HG03469 (cell line): ENCODE data around the gene HOXA4.

Experiments used
- ATAC-seq: cut with Tn5 transposase; IDR thresholded peaks from one replicate; pipeline ENCODE4 v1.9.1; 2021; ENCODE audit warnings: mild to moderate bottlenecking, moderate library complexity, moderate number of reproducible peaks; ENCODE audit not compliant: unreplicated experiment

HOXA4 gene

DNA sequence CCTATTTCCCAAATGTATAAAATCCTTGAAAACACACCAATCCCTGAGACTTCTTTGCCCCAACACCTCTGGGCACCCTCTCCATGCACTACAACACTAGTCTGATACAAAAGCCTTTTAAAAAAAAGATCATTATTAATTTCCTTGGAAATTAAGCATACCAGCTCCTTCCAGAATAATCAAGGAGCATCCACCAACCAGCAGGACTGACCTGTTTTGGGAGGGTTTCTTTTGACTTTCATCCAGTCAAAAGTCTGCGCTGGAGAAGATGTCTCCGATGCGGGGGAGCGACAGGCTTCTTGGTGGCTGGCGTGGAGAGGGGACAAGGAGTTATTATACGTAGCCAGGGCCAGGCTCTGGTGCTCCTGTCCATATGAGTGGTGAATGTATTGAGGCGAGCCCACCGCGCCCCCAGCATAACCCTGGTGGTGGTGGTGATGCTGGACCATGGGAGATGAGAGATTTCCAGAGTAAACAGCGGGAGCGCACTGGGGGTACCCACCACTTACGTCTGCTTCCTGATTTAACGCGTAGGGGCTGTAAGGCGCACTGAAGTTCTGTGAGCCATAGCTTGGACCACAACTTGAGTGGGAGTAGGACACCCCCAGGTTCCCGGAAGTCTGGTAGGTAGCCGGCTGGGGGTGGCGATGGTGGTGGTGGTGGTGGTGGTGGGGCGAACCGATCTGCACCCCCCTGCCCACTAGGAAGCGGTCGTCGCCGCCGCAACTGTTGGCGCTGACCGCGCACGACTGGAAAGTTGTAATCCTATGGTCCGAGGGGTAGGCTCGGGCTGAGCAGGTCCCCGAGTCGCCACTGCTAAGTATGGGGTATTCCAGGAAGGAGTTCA lies 35.3 kb downstream of the HOXA4 start:
- ATAC-seq = no peak

DNA sequence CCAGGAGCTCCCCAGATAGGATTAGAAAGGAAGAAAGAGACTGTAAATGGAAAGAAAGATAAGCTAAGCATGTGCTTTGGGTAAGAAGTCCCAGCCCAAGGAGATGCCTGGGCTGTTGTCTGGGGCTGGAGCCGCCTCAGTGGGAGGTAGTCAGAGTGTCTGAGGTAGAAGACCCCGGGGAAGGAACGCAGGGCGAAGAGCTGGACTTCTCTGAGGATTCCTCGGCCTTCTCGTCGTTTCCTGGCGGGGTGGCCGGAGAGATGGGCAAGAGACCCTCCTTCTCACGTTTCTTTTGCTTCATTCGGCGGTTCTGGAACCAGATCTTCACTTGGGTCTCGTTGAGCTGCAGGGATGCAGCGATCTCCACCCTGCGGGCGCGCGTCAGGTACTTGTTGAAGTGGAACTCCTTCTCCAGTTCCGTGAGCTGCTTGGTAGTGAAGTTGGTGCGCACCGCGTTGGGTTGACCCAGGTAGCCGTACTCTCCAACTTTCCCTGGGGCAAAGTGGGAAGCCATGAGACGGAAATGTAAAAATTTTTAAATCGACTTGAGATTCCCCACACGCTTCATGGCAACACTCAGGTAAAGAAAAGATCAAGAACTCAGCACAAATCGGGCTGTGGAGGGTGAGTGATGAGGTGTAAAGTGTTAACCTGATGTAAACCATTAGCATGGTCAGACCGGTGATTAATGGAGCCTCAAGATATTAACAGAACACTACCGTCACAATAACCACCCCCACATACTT lies 36.1 kb downstream of the HOXA4 start:
- ATAC-seq = no peak

DNA sequence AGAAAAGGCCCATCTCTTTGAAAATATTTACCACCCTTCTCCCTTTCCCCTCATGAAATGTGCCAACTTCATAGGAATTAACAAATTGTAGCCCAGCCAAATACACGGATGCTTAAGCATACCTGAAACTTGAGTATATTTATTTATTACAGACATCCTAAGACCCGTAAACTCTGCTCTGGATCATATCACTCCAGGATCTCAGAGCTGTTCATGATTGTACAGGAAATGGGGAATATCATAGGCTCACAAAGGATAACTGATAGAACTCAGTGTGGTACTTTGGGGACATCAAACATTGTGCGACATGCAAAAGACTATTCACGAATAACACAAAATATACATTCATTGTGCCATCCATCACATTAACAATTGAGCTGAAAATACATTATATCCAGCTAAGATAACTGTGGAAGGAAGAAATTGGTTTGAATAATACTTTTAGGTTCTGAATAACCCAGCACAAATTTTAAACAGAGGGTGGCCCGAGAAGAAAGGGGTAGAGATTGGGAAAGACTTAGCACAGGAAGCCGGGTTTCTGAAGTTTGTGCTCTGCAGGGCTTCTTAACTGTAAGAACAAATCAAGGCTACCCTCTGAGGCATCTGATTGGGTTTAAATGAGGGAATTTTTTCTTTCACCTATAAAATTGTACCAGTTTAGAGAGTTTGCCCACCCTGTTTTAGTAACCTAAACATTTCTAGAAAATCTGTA lies 37.2 kb downstream of the HOXA4 start:
- ATAC-seq = no peak

DNA sequence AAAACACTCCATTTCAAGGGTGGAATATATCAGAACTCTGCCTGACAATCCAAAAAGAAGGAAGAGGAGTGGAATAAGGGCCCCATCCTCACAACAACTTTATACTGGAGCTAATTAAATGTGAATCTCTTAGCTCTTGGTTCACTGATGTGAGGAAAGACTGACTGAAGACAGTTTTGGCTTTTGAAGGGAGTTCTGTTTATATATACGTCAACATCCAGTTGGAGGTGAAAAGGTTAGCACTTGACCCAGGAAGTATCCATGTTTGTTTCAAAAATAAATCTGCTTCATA lies 37.8 kb downstream of the HOXA4 start:
- ATAC-seq = no peak

DNA sequence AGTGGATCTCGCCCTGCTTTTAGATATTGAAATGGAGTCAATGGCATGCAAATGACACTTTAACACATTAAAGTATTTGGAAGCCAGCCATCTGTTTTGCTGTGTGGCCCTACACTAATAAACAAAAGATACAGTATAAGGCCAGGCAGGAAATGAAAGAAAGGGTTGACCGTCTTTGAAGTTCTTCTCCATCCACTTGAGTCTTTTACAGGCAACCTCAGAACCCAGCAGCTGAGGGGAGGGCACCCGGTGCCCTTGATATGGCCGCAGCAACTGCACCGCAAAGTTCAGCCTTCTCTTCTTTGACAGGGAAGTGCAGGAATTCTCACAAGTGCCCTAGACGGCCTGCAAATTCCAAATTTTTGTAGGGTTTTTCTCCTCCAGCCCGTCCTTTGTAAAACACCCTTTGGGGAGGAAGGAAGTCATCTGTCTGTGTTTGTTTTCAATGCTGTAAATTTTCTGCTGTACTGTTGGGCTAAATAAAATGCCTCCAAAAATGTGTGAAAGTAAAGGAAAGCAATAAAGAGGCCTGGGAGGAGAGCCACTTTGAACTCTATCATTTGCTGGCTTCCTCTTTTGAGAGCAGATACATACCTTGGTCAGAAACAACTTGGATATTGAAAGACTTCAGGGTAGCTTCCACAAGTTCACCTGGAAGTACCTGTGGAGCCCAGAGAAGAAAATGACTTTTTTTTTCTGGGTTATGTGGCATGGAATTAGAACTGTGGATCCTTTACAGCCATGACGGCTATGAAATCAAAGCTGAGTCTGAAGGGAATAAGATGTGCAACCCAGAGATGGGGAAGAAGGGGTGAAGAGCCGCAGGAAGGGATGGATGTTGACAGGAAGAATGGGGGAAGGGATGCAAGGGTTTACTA lies 38.4 kb downstream of the HOXA4 start:
- ATAC-seq = no peak

DNA sequence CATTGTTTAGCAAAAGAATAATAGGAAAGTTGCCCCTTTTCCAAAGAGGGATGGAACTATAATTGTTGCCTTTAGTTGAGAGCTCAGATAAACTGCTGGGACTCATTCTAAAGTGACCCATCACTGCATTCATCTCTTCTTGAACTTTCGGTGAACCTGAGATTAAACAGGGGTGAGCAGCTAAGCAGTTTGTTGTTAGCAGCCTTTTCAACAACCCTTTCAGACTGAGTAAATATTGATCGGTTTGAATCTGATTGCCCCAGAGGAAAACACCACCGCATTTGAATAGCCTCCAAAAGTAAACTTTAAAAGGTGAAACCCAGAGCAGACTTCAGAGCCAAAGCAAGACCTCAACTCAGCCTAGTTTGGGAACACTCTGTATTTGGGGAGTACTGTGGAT lies 39.5 kb downstream of the HOXA4 start:
- no peak for ATAC-seq

DNA sequence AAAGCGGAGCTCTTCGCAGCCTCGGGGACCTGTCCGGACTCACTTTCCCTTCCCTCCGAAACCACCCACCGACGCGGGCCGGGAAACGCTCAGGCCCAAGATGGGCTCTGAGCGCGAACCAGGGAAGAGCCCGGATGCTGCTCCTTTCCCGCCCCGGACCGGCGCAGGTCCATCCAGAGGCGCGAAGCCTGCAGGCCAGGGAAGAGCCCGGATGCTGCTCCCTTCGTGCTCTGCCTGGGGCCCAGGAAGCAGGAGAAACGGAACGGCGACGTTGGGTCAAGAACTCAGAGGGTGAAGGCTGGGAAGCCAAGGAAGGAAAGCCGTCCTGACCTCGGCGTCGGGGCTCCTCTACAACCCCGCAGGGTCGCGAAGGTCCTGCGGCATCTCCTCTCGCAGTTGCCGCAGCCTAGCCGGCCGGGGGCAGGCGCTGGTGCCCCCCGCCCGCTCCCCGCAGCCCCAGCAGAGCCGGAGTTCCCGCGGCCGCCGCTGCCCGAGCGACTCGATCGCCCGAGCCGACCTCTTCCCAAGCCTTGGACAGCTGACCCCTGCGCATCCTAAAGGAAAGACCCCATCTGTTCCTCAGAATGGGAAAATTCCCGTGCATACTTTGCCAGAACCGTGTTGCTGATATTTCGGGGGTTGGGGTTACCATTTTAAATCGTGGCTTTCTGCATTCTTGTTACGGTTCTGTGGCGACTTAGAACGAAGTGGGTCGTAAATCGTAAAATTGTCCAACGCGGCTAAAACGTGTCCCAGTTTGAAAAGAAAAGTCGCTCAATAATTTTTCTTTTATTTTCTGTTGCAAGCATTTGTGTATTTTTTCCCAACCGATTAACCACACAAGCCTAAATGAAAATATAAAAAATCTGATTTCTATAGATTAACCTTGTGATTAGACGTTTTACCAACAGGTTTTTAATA lies 42.3 kb downstream of the HOXA4 start:
- ATAC-seq = no peak

DNA sequence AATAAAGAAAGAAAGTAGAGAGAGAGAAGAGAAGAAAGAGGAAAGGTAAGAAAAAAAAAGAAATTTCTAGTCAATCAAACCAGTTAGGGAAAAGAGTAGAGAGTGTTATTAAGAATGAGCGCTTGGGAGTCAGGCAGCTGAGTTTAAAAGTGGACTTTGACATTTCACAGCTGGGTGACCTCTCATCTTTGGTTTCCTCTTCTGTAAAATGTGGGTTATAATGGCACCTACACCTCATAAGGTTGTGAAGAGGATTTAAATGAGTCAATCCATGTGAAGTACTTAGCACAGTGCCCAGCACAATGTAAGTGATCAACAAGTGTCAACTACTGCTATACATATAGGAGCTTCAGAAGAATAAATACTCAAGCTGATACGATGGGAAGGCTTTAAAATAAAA lies 46.9 kb downstream of the HOXA4 start:
- no peak for ATAC-seq

DNA sequence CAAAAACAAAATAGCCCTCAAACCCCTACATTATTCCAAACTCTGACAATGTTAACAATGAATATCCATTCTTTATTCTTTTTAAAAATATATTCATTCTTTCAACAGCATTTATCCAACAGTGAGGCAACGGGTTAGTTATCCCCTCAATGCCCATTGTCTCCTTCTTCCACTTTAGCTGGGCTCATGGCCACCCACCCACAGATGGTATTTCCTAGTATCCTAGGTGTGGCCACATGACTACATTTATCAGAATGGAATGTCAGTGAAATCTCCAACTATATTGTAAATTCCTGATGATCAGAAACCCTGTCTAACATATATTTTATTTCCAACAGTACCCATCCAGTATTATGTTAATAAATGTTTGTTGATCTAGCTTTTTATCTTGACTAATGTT lies 48.4 kb downstream of the HOXA4 start:
- ATAC-seq = no peak

DNA sequence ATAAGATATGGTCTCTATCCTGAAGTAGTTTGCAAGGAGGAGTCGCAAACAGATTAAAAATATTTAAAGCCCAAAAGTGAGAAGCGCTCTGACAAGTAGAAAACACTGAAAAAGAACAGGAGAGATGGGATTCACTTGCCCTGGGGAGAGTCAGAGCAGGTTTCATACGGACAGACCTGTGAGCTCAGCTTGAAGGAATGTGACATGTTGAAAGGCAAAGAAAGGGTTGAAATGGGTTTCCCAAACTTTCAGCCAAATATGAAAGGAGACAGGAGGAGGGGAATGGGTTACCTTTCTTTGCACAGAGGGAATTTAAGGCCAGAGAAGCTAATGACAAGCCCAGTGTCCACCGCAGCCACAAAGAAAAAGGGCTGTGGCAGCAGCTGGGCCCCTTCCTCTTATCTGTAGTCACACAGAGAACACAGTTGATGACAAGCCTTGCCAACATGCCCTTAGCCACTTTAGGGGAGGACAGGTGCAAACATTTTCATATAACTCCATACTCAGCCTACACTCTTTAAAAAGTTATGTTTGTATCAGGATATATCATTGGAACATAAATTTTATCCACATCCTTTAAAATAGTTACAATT lies 49.6 kb downstream of the HOXA4 start:
- ATAC-seq = no peak

DNA sequence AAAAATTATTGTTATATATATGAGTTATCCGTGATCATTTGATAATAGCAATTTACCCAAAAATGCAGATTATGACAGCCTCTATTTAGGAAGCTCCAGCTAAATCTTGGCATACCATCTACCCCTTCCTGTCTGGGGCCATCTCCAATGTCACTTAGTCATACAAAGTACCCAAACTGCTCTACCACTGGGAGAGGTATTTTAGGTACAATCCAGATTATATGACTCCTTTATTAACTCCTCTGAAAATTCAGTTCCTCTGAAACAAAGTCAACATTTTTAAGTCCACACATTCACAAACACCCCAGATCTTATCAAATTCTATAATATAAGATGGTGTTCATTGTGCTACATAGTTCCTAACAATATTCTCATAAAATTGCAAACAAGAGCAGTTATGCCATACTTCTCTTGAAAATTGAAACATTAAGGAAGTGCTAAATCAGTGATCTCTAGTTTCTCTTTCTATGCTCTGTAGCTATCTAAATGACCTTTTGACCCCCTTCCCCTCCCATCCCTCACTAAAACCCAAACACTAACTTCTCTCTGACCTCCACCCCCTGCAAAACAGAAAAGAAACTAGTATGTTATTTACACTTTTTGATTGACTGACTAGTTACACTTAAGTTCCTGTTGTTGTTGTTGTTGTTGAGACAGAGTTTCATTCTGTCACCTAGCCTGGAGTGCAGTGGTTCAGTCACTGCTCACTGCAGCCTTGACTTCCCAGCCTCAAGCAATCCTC lies 51.2 kb downstream of the HOXA4 start:
- ATAC-seq = no peak

DNA sequence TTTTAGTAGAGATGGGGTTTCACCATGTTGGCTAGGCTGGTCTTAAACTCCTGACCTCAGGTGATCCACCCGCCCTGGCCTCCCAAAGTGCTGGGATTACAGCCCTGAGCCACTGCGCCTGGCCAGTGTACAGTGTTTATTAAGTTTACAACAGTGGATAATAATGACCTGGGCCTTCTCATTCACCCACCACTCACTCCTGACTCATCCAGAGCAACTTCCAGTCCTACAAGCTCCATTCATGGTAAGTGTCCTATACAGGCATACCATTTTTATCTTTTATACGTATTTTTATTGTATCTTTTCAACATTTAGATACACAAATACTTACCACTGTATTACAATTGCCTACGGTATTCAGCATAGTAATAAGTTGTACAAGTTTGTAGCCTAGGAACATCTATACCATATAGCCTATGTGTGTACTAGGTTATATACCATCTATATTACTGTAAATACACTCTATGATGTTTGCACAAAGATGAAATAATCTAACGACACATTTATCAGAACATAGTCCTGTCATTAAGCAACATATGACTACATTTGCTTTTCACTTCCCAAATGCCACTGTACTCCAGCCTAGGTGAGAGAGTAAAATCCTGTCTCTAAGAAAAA lies 51.8 kb downstream of the HOXA4 start:
- no peak for ATAC-seq
